ENCODE data around the gene VAV2.
"Not testable (repeated sequence)": the region's sequence is repeated elsewhere in the genome, so short reads cannot be mapped to it uniquely, and the experiment has no call there.

VAV2 gene

DNA sequence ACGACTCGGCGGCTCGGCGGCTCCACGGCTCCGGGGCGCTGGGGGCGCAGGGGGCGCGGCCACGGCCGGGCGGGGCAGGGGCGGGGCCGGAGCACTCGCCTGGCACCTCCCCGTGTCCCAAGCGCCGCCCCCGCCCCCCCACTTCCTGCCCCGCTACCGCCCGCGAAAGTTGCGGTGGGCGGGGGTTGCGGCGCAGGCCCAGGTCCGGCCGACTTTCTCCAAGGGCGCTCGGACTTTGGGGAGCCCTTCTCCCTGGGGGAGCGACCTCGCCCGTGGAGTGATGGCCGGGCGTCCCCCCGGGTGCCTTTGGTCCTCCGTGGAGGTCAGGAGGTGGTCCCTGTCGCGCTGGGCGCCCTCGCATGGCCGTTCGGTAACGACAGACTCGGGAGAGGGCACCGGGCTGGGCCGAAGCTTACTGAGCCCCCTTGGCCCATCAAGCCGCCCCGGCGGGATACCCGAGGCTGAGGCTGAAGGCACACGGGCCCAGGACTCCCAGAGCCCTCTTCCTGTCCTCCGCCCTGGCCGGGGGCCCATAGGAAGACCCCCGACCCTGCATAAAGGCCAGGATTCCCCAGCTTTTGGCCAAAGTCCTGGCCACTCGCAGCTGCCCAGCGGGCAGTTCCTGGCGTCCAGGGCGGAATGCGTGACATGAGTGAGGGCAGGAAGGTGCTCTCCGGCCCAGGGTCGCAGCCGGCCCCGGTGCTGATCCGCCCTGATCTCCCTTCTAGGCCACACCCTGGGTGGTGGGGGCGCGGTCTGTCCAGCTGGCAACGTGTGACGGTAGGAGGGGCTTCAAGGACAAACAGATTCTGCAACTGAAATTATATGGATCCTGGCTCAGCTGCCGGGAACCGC is 883 bp upstream of the VAV2 start:
- Histone ChIP-seq H3K9me3 (no peaks in the 10 kb centered on the region), H3K4me1 (ENCODE audit: control insufficient read depth in 1 of 2, insufficient read depth in 1 of 2, low read depth in 1 of 2, low read length in 1 of 2) (peaks cover 0 to 4% of the 10 kb centered on the region in 2 experiments), H3K4me3 (ENCODE audit: low read depth in 1 of 2, low read length in 1 of 2) (no peak overlapping the region), H3K27ac (no peak overlapping the region), H3K36me3 (no peaks in the 10 kb centered on the region), H3K27me3 (peaks cover 90% of the 10 kb centered on the region)
- TF ChIP-seq, protein P1, sequence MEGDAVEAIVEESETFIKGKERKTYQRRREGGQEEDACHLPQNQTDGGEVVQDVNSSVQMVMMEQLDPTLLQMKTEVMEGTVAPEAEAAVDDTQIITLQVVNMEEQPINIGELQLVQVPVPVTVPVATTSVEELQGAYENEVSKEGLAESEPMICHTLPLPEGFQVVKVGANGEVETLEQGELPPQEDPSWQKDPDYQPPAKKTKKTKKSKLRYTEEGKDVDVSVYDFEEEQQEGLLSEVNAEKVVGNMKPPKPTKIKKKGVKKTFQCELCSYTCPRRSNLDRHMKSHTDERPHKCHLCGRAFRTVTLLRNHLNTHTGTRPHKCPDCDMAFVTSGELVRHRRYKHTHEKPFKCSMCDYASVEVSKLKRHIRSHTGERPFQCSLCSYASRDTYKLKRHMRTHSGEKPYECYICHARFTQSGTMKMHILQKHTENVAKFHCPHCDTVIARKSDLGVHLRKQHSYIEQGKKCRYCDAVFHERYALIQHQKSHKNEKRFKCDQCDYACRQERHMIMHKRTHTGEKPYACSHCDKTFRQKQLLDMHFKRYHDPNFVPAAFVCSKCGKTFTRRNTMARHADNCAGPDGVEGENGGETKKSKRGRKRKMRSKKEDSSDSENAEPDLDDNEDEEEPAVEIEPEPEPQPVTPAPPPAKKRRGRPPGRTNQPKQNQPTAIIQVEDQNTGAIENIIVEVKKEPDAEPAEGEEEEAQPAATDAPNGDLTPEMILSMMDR (IDR thresholded peaks at IDR 0.05), result no peak

DNA sequence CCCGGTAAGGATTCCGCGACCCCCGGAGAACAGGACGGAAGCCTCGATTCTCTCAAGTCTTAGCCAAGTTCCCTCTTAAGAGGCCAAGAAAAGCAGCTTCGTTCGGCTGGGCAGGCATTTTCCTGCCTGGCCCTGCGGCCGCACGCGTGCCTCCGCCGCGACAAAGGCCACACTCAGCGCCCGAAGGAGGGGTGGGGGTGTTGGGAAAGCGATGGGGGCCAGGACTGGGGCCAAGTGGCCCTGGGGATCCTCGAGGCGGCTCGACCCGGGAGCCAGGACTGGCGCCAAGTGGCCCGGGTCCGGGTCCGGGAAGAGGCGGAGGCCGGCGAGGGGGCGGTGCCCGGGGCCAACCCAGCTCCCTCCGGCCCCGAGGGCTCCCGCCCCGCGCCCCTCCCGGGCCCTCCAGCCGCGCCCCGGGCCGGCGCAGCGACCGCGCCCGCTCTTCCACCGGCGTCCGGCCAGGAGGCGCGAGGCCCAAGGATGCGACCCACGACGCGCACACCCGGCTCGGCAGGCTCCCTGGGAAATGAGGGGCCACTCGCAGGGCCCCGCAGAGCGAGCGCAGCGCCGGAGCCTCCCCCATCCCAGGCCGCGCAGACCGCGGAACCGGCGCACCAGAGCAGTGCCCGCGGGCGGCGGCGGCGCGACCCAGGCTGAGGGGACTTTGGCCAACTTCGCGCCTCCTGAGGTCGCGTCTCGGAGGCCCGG is 756 bp downstream of the VAV2 start:
- TF ChIP-seq, protein P1 (IDR thresholded peaks at IDR 0.05), result no peak
- H3K9me3 ChIP-seq, result no peaks in the 10 kb centered on the region
- no peak overlapping the region for H3K27ac ChIP-seq
- H3K36me3 ChIP-seq, result no peaks in the 10 kb centered on the region
- H3K27me3 ChIP-seq, result peaks cover 81% of the 10 kb centered on the region
- no peak overlapping the region for H3K4me3 ChIP-seq (ENCODE audit: low read depth in 1 of 2, low read length in 1 of 2)
- peaks cover 0 to 4% of the 10 kb centered on the region in 2 experiments for H3K4me1 ChIP-seq (ENCODE audit: control insufficient read depth in 1 of 2, insufficient read depth in 1 of 2, low read depth in 1 of 2, low read length in 1 of 2)

DNA sequence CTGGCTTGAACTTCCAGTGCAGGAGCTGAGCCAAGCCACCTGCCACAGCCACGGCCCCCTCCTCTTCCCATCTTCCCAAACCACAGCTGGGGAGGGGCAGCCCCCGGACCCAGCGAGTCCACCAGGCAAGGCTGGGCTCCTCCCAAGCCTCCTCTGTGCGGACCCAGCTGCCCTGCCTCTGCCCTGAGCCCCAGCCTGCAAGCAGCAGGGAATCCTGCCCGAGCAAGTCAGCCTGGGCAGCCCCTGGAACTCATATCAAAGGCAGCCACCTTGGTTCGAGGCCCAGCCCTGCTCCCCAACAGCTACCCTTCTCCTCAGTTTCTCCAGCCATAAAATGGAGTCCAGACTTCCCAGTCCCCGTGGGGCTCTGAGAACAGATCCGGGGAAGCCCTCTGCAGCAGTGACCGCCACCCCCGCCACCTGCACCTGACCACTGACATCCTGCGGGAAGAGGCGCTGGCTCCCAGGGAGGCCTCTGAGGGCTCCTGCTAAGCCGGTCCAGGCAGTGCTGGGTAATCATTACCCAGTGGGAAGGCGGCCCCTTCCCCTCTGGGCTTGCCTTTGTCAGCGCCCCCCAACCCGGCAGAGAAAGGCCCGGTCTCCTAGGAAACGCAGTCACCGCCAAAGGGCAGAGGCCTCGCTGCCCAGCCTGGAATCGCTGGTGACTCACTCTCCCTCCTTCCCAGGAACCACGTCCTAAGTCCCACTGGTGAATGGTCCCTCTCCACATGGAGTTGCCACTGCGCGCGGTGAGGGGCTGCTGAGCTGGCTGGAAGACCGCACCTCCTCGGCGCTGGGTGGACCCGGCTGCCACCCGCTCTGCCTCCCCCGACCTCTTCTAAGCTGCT is 1.5 kb downstream of the VAV2 start:
- H3K4me3 ChIP-seq (ENCODE audit: low read depth in 1 of 2, low read length in 1 of 2), result no peak overlapping the region
- TF ChIP-seq, protein P1 (IDR thresholded peaks at IDR 0.05), result no peak
- no peaks in the 10 kb centered on the region for H3K36me3 ChIP-seq
- H3K9me3 ChIP-seq, result no peaks in the 10 kb centered on the region
- H3K4me1 ChIP-seq (ENCODE audit: control insufficient read depth in 1 of 2, insufficient read depth in 1 of 2, low read depth in 1 of 2, low read length in 1 of 2), result peaks cover 0 to 4% of the 10 kb centered on the region in 2 experiments
- H3K27ac ChIP-seq, result no peak overlapping the region
- H3K27me3 ChIP-seq, result peaks cover 74% of the 10 kb centered on the region

DNA sequence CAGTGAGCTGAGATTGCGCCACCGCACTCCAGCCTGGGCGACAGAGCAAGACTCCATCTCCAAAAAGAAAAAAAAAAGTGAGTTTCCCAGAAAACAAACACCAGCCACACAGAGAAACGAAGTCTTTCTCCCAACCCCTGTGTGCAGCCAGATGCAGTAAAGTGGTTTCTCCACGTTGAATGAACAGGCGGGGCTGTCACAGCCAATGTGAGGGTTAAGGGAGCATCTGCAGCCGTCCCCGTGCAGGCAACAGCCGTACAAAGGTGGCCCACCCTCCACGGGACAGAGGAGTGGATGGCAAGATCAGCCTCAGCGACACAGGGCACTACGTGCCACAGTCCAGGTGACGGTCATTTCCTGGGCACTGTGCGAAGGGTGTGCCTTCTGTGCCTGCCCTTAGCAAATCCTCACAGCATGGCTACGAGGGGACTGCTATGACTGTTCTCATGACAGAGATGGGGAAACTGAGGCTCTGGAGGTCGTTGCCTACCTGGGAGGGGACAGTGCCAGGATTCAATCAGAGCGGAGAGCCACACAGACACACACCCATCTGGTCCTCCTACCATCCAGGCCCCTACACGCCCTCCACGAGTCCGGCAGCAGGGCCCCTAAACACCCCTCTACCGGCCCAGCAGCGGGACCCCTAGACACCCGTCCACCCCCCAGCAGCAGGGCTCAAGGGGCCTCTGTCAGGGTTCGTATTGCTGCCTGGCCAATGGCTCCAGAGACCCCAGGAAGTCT is 2.3 kb downstream of the VAV2 start:
- no peak overlapping the region for H3K4me3 ChIP-seq (ENCODE audit: low read depth in 1 of 2, low read length in 1 of 2)
- peaks cover 0 to 4% of the 10 kb centered on the region in 2 experiments for H3K4me1 ChIP-seq (ENCODE audit: control insufficient read depth in 1 of 2, insufficient read depth in 1 of 2, low read depth in 1 of 2, low read length in 1 of 2)
- H3K27ac ChIP-seq, result no peak overlapping the region
- peaks cover 66% of the 10 kb centered on the region for H3K27me3 ChIP-seq
- no peaks in the 10 kb centered on the region for H3K36me3 ChIP-seq
- TF ChIP-seq, protein P1 (IDR thresholded peaks at IDR 0.05), result no peak
- no peaks in the 10 kb centered on the region for H3K9me3 ChIP-seq

DNA sequence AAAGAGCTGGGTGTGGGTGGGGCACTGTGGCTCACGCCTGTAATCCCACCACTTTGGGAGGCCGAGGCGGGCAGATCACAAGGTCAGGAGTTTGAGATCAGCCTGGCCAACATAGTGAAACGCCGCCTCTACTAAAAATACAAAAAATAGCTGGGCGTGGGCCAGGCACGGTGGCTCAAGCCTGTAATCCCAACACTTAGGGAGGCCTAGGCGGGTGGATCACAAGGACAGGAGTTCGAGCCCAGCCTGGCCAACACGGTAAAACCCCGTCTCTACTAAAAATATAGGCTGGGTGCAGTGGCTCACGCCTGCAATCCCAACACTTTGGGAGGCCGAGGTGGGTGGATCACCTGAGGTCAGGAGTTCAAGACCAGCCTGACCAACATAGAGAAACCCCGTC is 3.4 kb downstream of the VAV2 start:
- not testable (repeated sequence) for H3K4me3 ChIP-seq (ENCODE audit: low read depth in 1 of 2, low read length in 1 of 2); H3K4me1 ChIP-seq (ENCODE audit: control insufficient read depth in 1 of 2, insufficient read depth in 1 of 2, low read depth in 1 of 2, low read length in 1 of 2); H3K9me3 ChIP-seq; H3K36me3 ChIP-seq; H3K27ac ChIP-seq
- peaks cover 56% of the 10 kb centered on the region for H3K27me3 ChIP-seq
